Tibial nerve (tissue), 3 donors: ENCODE measurements around the gene HLF.

Experiments
- EP300 ChIP-seq, 2 donors: sonication (generic); formaldehyde crosslinking; IDR thresholded peaks; one replicate each; pipeline ENCODE4 v1.6.1; 2017; ENCODE audit warnings: antibody characterized with exemption in 2 of 2, mild to moderate bottlenecking in 1 of 2
- POLR2A ChIP-seq, 2 donors: fragments of 450-650 bp; IDR thresholded peaks; one replicate each; pipeline ENCODE4 v1.6.1; 2017; ENCODE audit warnings: antibody characterized with exemption in 2 of 2, mild to moderate bottlenecking in 2 of 2, moderate library complexity in 2 of 2

DNA sequence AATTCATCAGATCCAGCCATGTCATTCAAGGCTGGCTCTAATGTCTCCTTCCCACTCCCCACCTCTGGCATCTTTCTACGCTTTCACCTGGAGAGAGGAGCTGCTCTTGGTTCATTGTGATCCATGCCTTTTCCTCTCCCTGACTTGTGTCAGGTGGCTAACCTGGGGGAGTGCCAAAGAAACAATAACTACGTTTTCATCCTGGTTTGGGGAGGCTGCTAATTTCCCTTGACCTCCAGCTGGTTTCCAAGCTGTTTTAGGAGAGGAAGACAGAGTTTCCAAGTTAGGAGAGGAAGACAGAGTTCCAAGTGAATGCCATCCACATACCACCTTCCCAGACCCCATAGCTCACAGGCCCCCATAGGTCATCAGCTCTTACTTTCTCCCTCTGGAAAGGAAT is 40.0 kb upstream of the HLF start:
- TF ChIP-seq POLR2A (IDR thresholded peaks at IDR 0.05) (no peak), EP300 (IDR thresholded peaks at IDR 0.05) (no peak)
